HepG2 (cell line): ENCODE measurements around the gene NUP153. TPM values are rescaled to one million over a fixed set of nuclear protein-coding genes. Genes with fewer than 3 reads are reported as not detected.
A peak's percentile ranks its signal among the peaks of the same experiment; 100 is the strongest.

Source experiments
- ATF3 ChIP-seq: sonication (generic); formaldehyde crosslinking; IDR thresholded peaks from 2 replicates; pipeline ENCODE4 v1.4.0; 2020; ENCODE audit warnings: missing genetic modification reagents
- CBX5 ChIP-seq: sonication (generic); formaldehyde crosslinking; IDR thresholded peaks from 2 replicates; pipeline ENCODE4 v1.4.0; 2020; ENCODE audit warnings: missing genetic modification reagents, borderline replicate concordance
- DR1 ChIP-seq: sonication (generic); formaldehyde crosslinking; IDR thresholded peaks from 2 replicates; pipeline ENCODE4 v1.8.0; 2021; ENCODE audit warnings: mild to moderate bottlenecking, missing genetic modification reagents, inconsistent platforms
- FOSL2 ChIP-seq: sonication (generic); formaldehyde crosslinking; IDR thresholded peaks from 2 replicates; pipeline ENCODE4 v1.4.0; 2020; ENCODE audit warnings: missing genetic modification reagents
- GLI4 ChIP-seq: sonication (generic); formaldehyde crosslinking; IDR thresholded peaks from 2 replicates; pipeline ENCODE4 v1.5.1; 2020; ENCODE audit warnings: missing genetic modification reagents, mild to moderate bottlenecking, moderate library complexity, borderline replicate concordance
- GPN1 ChIP-seq: sonication (generic); formaldehyde crosslinking; IDR thresholded peaks from 2 replicates; pipeline ENCODE4 v1.5.1; 2020; ENCODE audit warnings: missing genetic modification reagents, borderline replicate concordance
- HMG20B ChIP-seq: conservative IDR thresholded peaks from 2 replicates; pipeline ENCODE4 v1.6.1; 2016; ENCODE audit warnings: missing genetic modification reagents, missing compliant biosample characterization
- HNRNPK ChIP-seq: fragments of 200-400 bp; formaldehyde crosslinking; IDR thresholded peaks from 2 replicates; pipeline ENCODE4 v1.6.1; 2018; ENCODE audit warnings: low read length, low read depth, moderate library complexity, mild to moderate bottlenecking; ENCODE audit not compliant: poor library complexity, severe bottlenecking
- HOXA7 ChIP-seq: sonication (generic); formaldehyde crosslinking; IDR thresholded peaks from 2 replicates; pipeline ENCODE4 v1.8.1; 2022; ENCODE audit warnings: mild to moderate bottlenecking, missing genetic modification reagents, moderate library complexity
- KAT2B ChIP-seq: fragments of 150-350 bp; IDR thresholded peaks from 2 replicates; pipeline ENCODE4 v1.6.1; 2014; ENCODE audit warnings: low read depth, low read length, borderline replicate concordance
- PRDM10 ChIP-seq: sonication (generic); formaldehyde crosslinking; IDR thresholded peaks from 2 replicates; pipeline ENCODE4 v1.4.0; 2020; ENCODE audit warnings: low read depth, missing genetic modification reagents
- RNF2 ChIP-seq: fragments of 450-650 bp; conservative IDR thresholded peaks from 2 replicates; pipeline ENCODE4 v1.6.1; 2016; ENCODE audit warnings: low read depth
- XBP1 ChIP-seq: sonication (generic); formaldehyde crosslinking; IDR thresholded peaks from 2 replicates; pipeline ENCODE4 v1.5.0; 2020; ENCODE audit warnings: missing genetic modification reagents
- ZNF143 ChIP-seq: sonication (generic); formaldehyde crosslinking; IDR thresholded peaks from 2 replicates; pipeline ENCODE4 v1.4.0; 2020; ENCODE audit warnings: missing genetic modification reagents
- ZNF766 ChIP-seq: sonication (generic); formaldehyde crosslinking; IDR thresholded peaks from 2 replicates; pipeline ENCODE4 v1.5.0; 2020; ENCODE audit warnings: missing genetic modification reagents, borderline replicate concordance
- polyA plus RNA-seq, 8 experiments: library from polyadenylated mRNA; depleted of rRNA in 3 of 8; stranded (reverse) in 7 of 8; unstranded in 1 of 8; fragments of >200 nt; fragmentation: Illumina TruSeq in 4 of 8; extraction: Trizol in 4 of 8; gene quantifications; 2 replicates each; pipeline versions ENCODE4 v1.2.1 to v1.2.3, GENCODE V29; 2011 to 2016; ENCODE audit warnings: low read depth in 4 of 8, missing spikeins in 1 of 8, mixed read lengths in 1 of 8; ENCODE audit not compliant: insufficient read depth in 1 of 8
- total RNA-seq, 5 experiments: library from RNA; depleted of rRNA; stranded (reverse); fragments of >200 nt; fragmentation: Illumina TruSeq; extraction: Trizol; gene quantifications; 2 replicates each; pipeline ENCODE4 v1.2.3, GENCODE V29; 2016; ENCODE audit warnings: low read depth in 1 of 5
- TF ChIP-seq, protein P1 (sequence below): sonication (generic); formaldehyde crosslinking; IDR thresholded peaks from 2 replicates; pipeline ENCODE4 v1.4.0; 2020; ENCODE audit warnings: low read depth, mild to moderate bottlenecking, missing genetic modification reagents
- TF ChIP-seq, protein P2 (sequence below): sonication (generic); formaldehyde crosslinking; IDR thresholded peaks from 2 replicates; pipeline ENCODE4 v1.4.0; 2020; ENCODE audit warnings: missing genetic modification reagents
- TF ChIP-seq, protein P3 (sequence below): sonication (generic); formaldehyde crosslinking; IDR thresholded peaks from 2 replicates; pipeline ENCODE4 v1.4.0; 2020; ENCODE audit warnings: missing genetic modification reagents
- TF ChIP-seq, protein P4 (sequence below): sonication (generic); formaldehyde crosslinking; conservative IDR thresholded peaks from 2 replicates; pipeline ENCODE4 v1.8.1; 2023; ENCODE audit warnings: missing genetic modification reagents

The NUP153 gene
- total and polyA plus RNA-seq, 2 of the 13 experiments (the other 11 are each of a cell fraction or from before 2014, with no cell fraction given), result 29.8 to 55.2 TPM

- TF ChIP-seq PRDM10 (0 out of 2 replicates have a peak, but pooled peaks have one; percentile 31), XBP1 (CRISPR knock-in tag) (0 out of 2 replicates have a peak, but pooled peaks have one; percentile 13), FOSL2 (no peak), KAT2B (no peak), RNF2 (peak; percentile 88), ATF3 (no peak), DR1 (CRISPR knock-in tag) (peak; percentile 38; the same call in 1 of the 2 replicates), HNRNPK (peak; percentile 11), CBX5 (CRISPR knock-in tag) (no peak), HOXA7 (CRISPR knock-in tag) (peak; percentile 74; the same call in 1 of the 2 replicates), ZNF143 (CRISPR knock-in tag) (no peak), HMG20B (no peak), ZNF766 (CRISPR knock-in tag) (no peak), GLI4 (CRISPR knock-in tag) (0 out of 2 replicates have a peak, but pooled peaks have one; percentile 6), GPN1 (CRISPR knock-in tag) (no peak)
- TF ChIP-seq, protein P1, sequence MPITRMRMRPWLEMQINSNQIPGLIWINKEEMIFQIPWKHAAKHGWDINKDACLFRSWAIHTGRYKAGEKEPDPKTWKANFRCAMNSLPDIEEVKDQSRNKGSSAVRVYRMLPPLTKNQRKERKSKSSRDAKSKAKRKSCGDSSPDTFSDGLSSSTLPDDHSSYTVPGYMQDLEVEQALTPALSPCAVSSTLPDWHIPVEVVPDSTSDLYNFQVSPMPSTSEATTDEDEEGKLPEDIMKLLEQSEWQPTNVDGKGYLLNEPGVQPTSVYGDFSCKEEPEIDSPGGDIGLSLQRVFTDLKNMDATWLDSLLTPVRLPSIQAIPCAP (CRISPR knock-in tag), result peak; percentile 26; the same call in 1 of the 2 replicates
- TF ChIP-seq, protein P2, sequence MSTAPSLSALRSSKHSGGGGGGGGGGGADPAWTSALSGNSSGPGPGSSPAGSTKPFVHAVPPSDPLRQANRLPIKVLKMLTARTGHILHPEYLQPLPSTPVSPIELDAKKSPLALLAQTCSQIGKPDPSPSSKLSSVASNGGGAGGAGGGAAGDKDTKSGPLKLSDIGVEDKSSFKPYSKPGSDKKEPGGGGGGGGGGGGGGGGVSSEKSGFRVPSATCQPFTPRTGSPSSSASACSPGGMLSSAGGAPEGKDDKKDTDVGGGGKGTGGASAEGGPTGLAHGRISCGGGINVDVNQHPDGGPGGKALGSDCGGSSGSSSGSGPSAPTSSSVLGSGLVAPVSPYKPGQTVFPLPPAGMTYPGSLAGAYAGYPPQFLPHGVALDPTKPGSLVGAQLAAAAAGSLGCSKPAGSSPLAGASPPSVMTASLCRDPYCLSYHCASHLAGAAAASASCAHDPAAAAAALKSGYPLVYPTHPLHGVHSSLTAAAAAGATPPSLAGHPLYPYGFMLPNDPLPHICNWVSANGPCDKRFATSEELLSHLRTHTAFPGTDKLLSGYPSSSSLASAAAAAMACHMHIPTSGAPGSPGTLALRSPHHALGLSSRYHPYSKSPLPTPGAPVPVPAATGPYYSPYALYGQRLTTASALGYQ (CRISPR knock-in tag), result no peak; the same call in 1 of the 2 replicates
- TF ChIP-seq, protein P3, sequence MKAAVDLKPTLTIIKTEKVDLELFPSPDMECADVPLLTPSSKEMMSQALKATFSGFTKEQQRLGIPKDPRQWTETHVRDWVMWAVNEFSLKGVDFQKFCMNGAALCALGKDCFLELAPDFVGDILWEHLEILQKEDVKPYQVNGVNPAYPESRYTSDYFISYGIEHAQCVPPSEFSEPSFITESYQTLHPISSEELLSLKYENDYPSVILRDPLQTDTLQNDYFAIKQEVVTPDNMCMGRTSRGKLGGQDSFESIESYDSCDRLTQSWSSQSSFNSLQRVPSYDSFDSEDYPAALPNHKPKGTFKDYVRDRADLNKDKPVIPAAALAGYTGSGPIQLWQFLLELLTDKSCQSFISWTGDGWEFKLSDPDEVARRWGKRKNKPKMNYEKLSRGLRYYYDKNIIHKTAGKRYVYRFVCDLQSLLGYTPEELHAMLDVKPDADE (CRISPR knock-in tag), result 0 out of 2 replicates have a peak, but pooled peaks have one; percentile 73
- TF ChIP-seq, protein P4, sequence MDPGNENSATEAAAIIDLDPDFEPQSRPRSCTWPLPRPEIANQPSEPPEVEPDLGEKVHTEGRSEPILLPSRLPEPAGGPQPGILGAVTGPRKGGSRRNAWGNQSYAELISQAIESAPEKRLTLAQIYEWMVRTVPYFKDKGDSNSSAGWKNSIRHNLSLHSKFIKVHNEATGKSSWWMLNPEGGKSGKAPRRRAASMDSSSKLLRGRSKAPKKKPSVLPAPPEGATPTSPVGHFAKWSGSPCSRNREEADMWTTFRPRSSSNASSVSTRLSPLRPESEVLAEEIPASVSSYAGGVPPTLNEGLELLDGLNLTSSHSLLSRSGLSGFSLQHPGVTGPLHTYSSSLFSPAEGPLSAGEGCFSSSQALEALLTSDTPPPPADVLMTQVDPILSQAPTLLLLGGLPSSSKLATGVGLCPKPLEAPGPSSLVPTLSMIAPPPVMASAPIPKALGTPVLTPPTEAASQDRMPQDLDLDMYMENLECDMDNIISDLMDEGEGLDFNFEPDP, result no peak
Measured at GRCh38 chr6:17705778-17706579, 746 bp downstream of the NUP153 start (continued).
